Activated T-cell treated with anti-CD3 and anti-CD28 coated beads, Interleukin-2, amount 50 U/mL, for 4 hours (primary cell): ENCODE results near the gene SPSB2. TPM values are rescaled to one million over a fixed set of nuclear protein-coding genes. Genes with fewer than 3 reads are reported as not detected.
"Not testable (repeated sequence)": the region's sequence is repeated elsewhere in the genome, so short reads cannot be mapped to it uniquely, and the experiment has no call there.

Source experiments
- ATAC-seq, 2 donors: fragments of 200-7000 bp; cut with Tn5 transposase; one replicate each; pipeline ENCODE4 v1.10.0; 2021
- DNase-seq: peaks from one replicate; pipeline ENCODE4 v3.0.0-alpha.2; 2020
- H3K27me3 Mint-ChIP-seq: one replicate; pipeline ENCODE4 v1.8.0; 2021; ENCODE audit warnings: low read depth, mixed read lengths
- H3K36me3 Mint-ChIP-seq: one replicate; pipeline ENCODE4 v1.8.0; 2022; ENCODE audit warnings: mixed read lengths; ENCODE audit not compliant: insufficient read depth
- H3K4me1 Mint-ChIP-seq: one replicate; pipeline ENCODE4 v1.8.0; 2021; ENCODE audit warnings: low read depth, mixed read lengths
- H3K4me3 Mint-ChIP-seq: one replicate; pipeline ENCODE4 v1.8.0; 2021; ENCODE audit warnings: mild to moderate bottlenecking, moderate library complexity, mixed read lengths
- H3K9me3 Mint-ChIP-seq: one replicate; pipeline ENCODE4 v1.8.0; 2021; ENCODE audit warnings: mixed read lengths
- total RNA-seq, 3 donors: library from RNA; stranded (reverse); gene quantifications; one replicate each; pipeline ENCODE4 v1.2.1, GENCODE V29; 2021

The SPSB2 gene
- total RNA-seq, 3 donors from 2014 or later, result 5.6 to 8.5 (median 6.7) TPM

GRCh38 chr12:6869049-6870021 lies 3.8 kb downstream of the SPSB2 start:
- H3K27me3 Mint-ChIP-seq, result no peaks in the 10 kb centered on the region
- no peak for ATAC-seq

GRCh38 chr12:6868211-6869048 lies 4.7 kb downstream of the SPSB2 start:
- Mint-ChIP-seq H3K4me1 (peaks cover 50% of the 10 kb centered on the region), H3K27me3 (no peaks in the 10 kb centered on the region), H3K36me3 (peaks cover 44% of the 10 kb centered on the region), H3K9me3 (no peaks in the 10 kb centered on the region), H3K4me3 (peak overlapping the region; percentile 95)
- ATAC-seq (peak in 1 of 2 donors; percentile 1), DNase-seq (peak; percentile 38)

More at GRCh38 chr12:6869049-6870021, 3.8 kb downstream of the SPSB2 start:
- peak; percentile 88 for DNase-seq
- Mint-ChIP-seq H3K4me3 (peak overlapping the region; percentile 95), H3K4me1 (peaks cover 53% of the 10 kb centered on the region), H3K9me3 (no peaks in the 10 kb centered on the region), H3K36me3 (peaks cover 41% of the 10 kb centered on the region)

- Mint-ChIP-seq H3K27me3 (no peaks in the 10 kb centered on the region), H3K36me3 (peaks cover 47% of the 10 kb centered on the region), H3K4me1 (peaks cover 49% of the 10 kb centered on the region), H3K9me3 (no peaks in the 10 kb centered on the region), H3K4me3 (peak within 1 kb of the TSS; percentile 95)
- DNase-seq (peak; percentile 78), ATAC-seq (peak; percentile 79 to 81)
These were observed 5.5 kb downstream of the SPSB2 start, which contains the start of gene TPI1 for GRCh38 chr12:6867413-6868210. TPI1 (plus strand) TSS chr12:6867531; CDS start chr12:6867567, 36 bp downstream.

DNA sequence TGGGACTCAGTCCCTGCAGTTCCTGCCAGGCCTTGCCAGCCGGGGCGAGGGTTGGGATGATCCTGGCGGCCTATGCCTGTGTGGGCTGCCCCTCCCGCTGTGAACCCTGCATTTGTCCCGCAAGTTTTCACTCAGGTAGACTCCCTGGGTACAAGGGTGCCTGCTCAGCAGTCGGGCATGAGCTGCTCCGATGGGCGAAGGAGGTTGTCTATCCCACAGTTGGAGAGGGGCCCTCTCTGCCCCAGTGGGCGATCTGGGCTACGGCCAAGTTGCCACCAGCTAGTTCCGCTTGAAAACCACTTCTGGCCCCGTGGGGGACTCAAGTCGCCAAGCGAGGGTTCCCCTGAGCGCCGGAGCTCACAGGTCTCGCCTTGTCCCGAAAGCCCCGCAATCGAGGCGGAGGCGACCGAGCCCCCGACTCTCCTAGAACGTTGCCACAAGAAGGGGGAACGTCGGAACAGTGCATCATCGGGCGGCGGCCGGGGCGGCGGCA lies 6.1 kb downstream of the SPSB2 start:
- no peaks in the 10 kb centered on the region for H3K9me3 Mint-ChIP-seq
- H3K4me3 Mint-ChIP-seq, result peak overlapping the region; percentile 93
- H3K4me1 Mint-ChIP-seq, result peaks cover 42% of the 10 kb centered on the region
- H3K27me3 Mint-ChIP-seq, result no peaks in the 10 kb centered on the region
- H3K36me3 Mint-ChIP-seq, result peaks cover 51% of the 10 kb centered on the region
- DNase-seq, result no peak
- peak; percentile 1 to 3 for ATAC-seq

GRCh38 chr12:6866163-6866919 lies 6.8 kb downstream of the SPSB2 start:
- Mint-ChIP-seq H3K27me3 (no peaks in the 10 kb centered on the region), H3K4me3 (peak overlapping the region; percentile 93), H3K36me3 (peaks cover 54% of the 10 kb centered on the region), H3K9me3 (no peaks in the 10 kb centered on the region), H3K4me1 (peaks cover 36% of the 10 kb centered on the region)
- no peak for DNase-seq
- no peak for ATAC-seq

DNA sequence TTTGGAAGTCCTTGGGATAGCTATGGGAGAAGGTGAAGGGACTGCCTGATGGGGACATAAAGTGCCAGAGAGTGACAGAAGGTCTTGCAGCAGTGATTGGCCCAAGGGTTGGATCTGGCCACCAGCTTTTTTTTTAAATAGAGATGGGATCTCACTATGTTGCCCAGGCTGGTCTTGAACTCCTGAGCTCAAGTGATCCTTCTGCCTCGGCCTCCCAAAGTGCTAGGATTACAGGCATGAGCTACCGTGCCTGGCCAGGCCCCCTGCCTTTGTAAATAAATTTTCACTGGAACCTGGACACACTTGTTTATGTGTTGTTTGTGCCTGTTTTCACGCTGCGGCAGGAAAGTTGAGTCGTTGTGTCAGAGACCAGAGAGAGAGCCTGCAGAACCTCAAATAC lies 7.8 kb downstream of the SPSB2 start:
- not testable (repeated sequence) for H3K9me3 Mint-ChIP-seq, DNase-seq, ATAC-seq, H3K27me3 Mint-ChIP-seq
- peaks cover 26% of the 10 kb centered on the region for H3K4me1 Mint-ChIP-seq
- peak overlapping the region; percentile 29 for H3K4me3 Mint-ChIP-seq
- peaks cover 57% of the 10 kb centered on the region for H3K36me3 Mint-ChIP-seq

DNA sequence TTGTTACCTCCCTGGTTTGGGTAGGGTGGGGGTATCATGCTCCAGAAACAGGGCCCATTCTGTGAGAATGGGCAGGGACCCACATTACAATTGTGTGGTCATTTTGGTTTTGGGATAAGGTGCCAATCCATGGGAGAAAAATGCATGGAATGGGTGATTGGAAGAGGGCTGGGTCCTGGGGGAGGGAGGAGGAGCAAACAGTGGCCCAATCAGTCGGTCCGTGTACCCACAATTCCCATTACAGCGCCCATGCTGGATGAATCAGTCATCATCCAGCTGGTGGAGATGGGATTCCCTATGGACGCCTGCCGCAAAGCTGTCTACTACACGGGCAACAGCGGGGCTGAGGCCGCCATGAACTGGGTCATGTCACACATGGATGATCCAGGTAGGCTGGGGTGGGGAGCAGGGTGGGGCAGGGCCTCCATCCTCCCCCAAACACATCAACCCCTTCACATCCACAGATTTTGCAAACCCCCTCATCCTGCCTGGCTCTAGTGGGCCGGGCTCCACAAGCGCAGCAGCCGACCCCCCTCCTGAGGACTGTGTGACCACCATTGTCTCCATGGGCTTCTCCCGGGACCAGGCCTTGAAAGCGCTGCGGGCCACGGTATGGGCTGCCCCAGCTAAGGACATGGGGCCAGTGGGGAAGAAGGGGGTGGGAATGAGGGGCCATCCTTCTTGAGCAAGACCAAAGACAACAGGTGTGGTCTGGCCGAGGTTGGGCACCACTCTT lies 9.3 kb downstream of the SPSB2 start:
- no peak for DNase-seq
- H3K27me3 Mint-ChIP-seq, result no peaks in the 10 kb centered on the region
- no peaks in the 10 kb centered on the region for H3K9me3 Mint-ChIP-seq
- no peak overlapping the region for H3K4me3 Mint-ChIP-seq
- H3K36me3 Mint-ChIP-seq, result peaks cover 50% of the 10 kb centered on the region
- no peak for ATAC-seq
- H3K4me1 Mint-ChIP-seq, result peaks cover 12% of the 10 kb centered on the region

DNA sequence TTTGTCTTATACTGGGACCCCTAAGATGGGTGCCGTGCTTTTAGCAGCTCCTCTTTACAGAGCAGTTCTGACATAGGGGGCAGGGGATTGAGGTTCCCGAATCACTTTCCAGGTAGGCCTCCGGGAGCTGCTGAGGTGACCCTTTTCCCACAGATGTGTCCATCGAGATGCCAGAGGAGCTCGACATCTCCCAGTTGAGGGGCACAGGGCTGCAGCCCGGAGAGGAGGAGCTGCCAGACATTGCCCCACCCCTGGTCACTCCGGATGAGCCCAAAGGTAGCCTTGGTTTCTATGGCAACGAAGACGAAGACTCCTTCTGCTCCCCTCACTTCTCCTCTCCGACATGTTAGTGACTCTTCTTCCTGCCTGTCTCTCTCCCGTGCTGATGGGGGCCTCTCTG lies 10.1 kb downstream of the SPSB2 start:
- Mint-ChIP-seq H3K36me3 (peaks cover 50% of the 10 kb centered on the region), H3K27me3 (no peaks in the 10 kb centered on the region), H3K9me3 (no peaks in the 10 kb centered on the region), H3K4me3 (no peak overlapping the region), H3K4me1 (peaks cover 6% of the 10 kb centered on the region)
- no peak for ATAC-seq
- no peak for DNase-seq

- Mint-ChIP-seq H3K4me3 (no peak overlapping the region), H3K36me3 (peaks cover 57% of the 10 kb centered on the region), H3K9me3 (no peaks in the 10 kb centered on the region), H3K27me3 (no peaks in the 10 kb centered on the region), H3K4me1 (peaks cover under 1% of the 10 kb centered on the region)
- ATAC-seq, result no peak
- DNase-seq, result no peak
These were observed 11.7 kb downstream of the SPSB2 start for GRCh38 chr12:6861391-6861790.

- no peak overlapping the region for H3K4me3 Mint-ChIP-seq
- H3K27me3 Mint-ChIP-seq, result no peaks in the 10 kb centered on the region
- no peaks in the 10 kb centered on the region for H3K9me3 Mint-ChIP-seq
- peaks cover 55% of the 10 kb centered on the region for H3K36me3 Mint-ChIP-seq
- DNase-seq (no peak), ATAC-seq (no peak)
- no peaks in the 10 kb centered on the region for H3K4me1 Mint-ChIP-seq
These were observed 12.2 kb downstream of the SPSB2 start for GRCh38 chr12:6860942-6861341.

DNA sequence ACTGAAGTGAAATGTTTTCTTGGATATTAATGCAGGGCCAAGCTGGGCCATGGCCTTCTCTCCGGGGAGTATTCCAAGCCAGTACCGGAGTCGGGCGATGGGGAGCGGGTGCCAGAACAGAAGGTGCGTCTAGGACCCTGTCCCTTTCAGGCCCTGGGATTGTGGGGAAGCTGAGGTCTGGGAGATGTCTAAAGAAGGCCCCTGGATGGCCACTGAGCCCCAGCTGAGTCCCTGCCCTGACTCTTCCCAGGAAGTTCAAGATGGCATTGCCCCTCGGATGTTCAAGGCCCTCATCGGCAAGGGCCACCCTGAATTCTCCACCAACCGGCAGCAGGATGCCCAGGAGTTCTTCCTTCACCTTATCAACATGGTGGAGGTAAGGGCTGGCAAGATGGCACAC lies 13.0 kb downstream of the SPSB2 start:
- no peak overlapping the region for H3K4me3 Mint-ChIP-seq
- ATAC-seq (no peak), DNase-seq (no peak)
- H3K9me3 Mint-ChIP-seq, result no peaks in the 10 kb centered on the region
- H3K4me1 Mint-ChIP-seq, result no peaks in the 10 kb centered on the region
- peaks cover 54% of the 10 kb centered on the region for H3K36me3 Mint-ChIP-seq
- H3K27me3 Mint-ChIP-seq, result no peaks in the 10 kb centered on the region

- Mint-ChIP-seq H3K4me3 (no peak overlapping the region), H3K4me1 (peaks cover 9% of the 10 kb centered on the region), H3K27me3 (no peaks in the 10 kb centered on the region), H3K9me3 (no peaks in the 10 kb centered on the region), H3K36me3 (peaks cover 51% of the 10 kb centered on the region)
- DNase-seq (no peak), ATAC-seq (no peak)
These were observed 14.3 kb downstream of the SPSB2 start for GRCh38 chr12:6858799-6859198.
